OCI-LY1 (cell line): ENCODE results near the gene ECPAS.

ENCODE experiments used
- H2AFZ ChIP-seq: fragments of 200-600 bp; sonication (generic), shearing (Covaris generic); 2 replicates; pipeline ENCODE4 v1.6.0; 2014; ENCODE audit warnings: antibody characterized with exemption, mild to moderate bottlenecking, low read length
- H3F3A ChIP-seq: fragments of 200-600 bp; sonication (generic), shearing (Covaris generic); 2 replicates; pipeline ENCODE4 v1.6.0; 2014; ENCODE audit warnings: mild to moderate bottlenecking, antibody characterized with exemption, low read length, moderate library complexity; ENCODE audit not compliant: insufficient read depth
- H3K27ac ChIP-seq: fragments of 200-600 bp; sonication (generic); 2 replicates; pipeline ENCODE4 v1.5.1; 2014; ENCODE audit warnings: low read length, mixed run types, mild to moderate bottlenecking, low read depth; ENCODE audit not compliant: poor library complexity, severe bottlenecking
- H3K27me3 ChIP-seq: fragments of 200-600 bp; sonication (generic); 2 replicates; pipeline ENCODE4 v1.6.0; 2014; ENCODE audit warnings: antibody characterized with exemption, mild to moderate bottlenecking, low read length, moderate library complexity; ENCODE audit not compliant: insufficient read depth
- H3K36me3 ChIP-seq: fragments of 200-600 bp; sonication (generic); 2 replicates; pipeline ENCODE4 v1.6.1; 2014; ENCODE audit warnings: mild to moderate bottlenecking, antibody characterized with exemption, low read length, moderate library complexity, mixed read lengths; ENCODE audit not compliant: insufficient read depth
- H3K4me1 ChIP-seq: fragments of 200-600 bp; sonication (generic); 2 replicates; pipeline ENCODE4 v1.5.1; 2014; ENCODE audit warnings: mild to moderate bottlenecking, low read length, moderate library complexity; ENCODE audit not compliant: insufficient read depth, severe bottlenecking
- H3K4me2 ChIP-seq: fragments of 200-600 bp; sonication (generic), shearing (Covaris generic); 2 replicates; pipeline ENCODE4 v1.6.1; 2014; ENCODE audit warnings: low read length
- H3K4me3 ChIP-seq: fragments of 200-600 bp; sonication (generic); 2 replicates; pipeline ENCODE4 v1.5.1; 2014; ENCODE audit warnings: low read length, low read depth, mild to moderate bottlenecking, mixed read lengths; ENCODE audit not compliant: poor library complexity, severe bottlenecking
- H3K79me2 ChIP-seq: fragments of 200-600 bp; shearing (Covaris generic); 2 replicates; pipeline ENCODE4 v1.6.1; 2016; ENCODE audit warnings: mixed run types, low read length, mixed read lengths; ENCODE audit not compliant: insufficient read depth
- H3K9ac ChIP-seq: fragments of 200-600 bp; sonication (generic), shearing (Covaris generic); 2 replicates; pipeline ENCODE4 v1.6.1; 2014; ENCODE audit warnings: mild to moderate bottlenecking, low read length, mixed read lengths
- H3K9me2 ChIP-seq: fragments of 200-600 bp; sonication (generic), shearing (Covaris generic); 2 replicates; pipeline ENCODE4 v1.6.1; 2014; ENCODE audit warnings: low read depth, mild to moderate bottlenecking, low read length, mixed read lengths
- H3K9me3 ChIP-seq: fragments of 200-600 bp; shearing (Covaris generic); 2 replicates; pipeline ENCODE4 v1.6.1; 2014; ENCODE audit warnings: low read length, mixed read lengths
- H4K20me1 ChIP-seq: fragments of 200-600 bp; sonication (generic), shearing (Covaris generic); 2 replicates; pipeline ENCODE4 v1.6.0; 2016; ENCODE audit warnings: mild to moderate bottlenecking, low read length; ENCODE audit not compliant: insufficient read depth
- EZH2 ChIP-seq: fragments of 200-600 bp; sonication (generic), shearing (Covaris generic); IDR thresholded peaks from 2 replicates; pipeline ENCODE4 v1.8.0; 2017; ENCODE audit warnings: borderline replicate concordance, mixed run types, mild to moderate bottlenecking, antibody characterized with exemption, low read length, moderate library complexity, mixed read lengths
- TF ChIP-seq, protein P1 (sequence below): fragments of 200-600 bp; sonication (generic), shearing (Covaris generic); IDR thresholded peaks from 2 replicates; pipeline ENCODE4 v1.5.1; 2017; ENCODE audit warnings: mild to moderate bottlenecking, antibody characterized with exemption, low read length, moderate library complexity, mixed read lengths

ECPAS gene

DNA sequence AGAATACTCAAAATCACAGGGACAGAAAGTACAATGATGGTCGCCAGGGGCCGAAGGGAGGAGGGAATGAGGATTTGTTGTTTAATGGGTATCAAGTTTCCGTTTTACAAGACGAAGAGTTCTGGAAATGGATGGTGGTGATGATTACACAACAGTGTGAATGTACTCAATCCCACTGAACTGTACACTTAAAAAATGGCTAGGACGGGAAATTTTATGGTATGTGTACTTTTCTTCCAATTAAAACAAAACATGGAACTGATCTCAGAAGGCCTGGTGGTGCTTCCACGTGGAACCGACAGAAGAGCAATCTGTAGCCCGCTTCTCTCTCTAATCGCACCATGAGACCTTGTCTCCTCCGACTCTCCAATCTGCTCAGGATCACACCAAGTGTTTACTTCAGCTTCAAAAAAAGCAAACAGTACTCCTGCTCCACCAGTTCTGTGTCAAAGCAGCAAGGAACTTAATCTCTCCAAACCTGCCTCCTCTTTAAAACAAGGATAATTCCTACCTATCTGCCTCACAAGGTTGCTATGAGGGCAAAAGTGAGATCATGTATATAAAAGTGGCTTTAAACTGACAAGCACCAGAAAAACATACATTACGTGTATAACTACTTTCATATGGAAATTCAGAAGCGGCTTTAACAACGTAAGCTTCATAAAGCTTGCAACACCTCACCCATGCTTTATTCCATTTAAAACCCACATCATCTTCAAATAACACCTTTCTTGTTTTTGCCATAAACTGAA, 2.1 kb downstream of the ECPAS start:
- Histone ChIP-seq H4K20me1 (no peaks in the 10 kb centered on the region), H3K27ac (peak overlapping the region; percentile 69), H3K79me2 (peaks cover 56% of the 10 kb centered on the region), H3K9ac (peak overlapping the region; percentile 94), H3K36me3 (no peaks in the 10 kb centered on the region), H3K9me2 (no peaks in the 10 kb centered on the region), H3K27me3 (no peaks in the 10 kb centered on the region), H2AFZ (no peak overlapping the region), H3K4me3 (peak overlapping the region; percentile 95), H3F3A (no peaks in the 10 kb centered on the region), H3K4me1 (peaks cover 19% of the 10 kb centered on the region), H3K4me2 (peak overlapping the region; percentile 83), H3K9me3 (no peaks in the 10 kb centered on the region)
- TF ChIP-seq EZH2: no peak
- TF ChIP-seq, protein P1, sequence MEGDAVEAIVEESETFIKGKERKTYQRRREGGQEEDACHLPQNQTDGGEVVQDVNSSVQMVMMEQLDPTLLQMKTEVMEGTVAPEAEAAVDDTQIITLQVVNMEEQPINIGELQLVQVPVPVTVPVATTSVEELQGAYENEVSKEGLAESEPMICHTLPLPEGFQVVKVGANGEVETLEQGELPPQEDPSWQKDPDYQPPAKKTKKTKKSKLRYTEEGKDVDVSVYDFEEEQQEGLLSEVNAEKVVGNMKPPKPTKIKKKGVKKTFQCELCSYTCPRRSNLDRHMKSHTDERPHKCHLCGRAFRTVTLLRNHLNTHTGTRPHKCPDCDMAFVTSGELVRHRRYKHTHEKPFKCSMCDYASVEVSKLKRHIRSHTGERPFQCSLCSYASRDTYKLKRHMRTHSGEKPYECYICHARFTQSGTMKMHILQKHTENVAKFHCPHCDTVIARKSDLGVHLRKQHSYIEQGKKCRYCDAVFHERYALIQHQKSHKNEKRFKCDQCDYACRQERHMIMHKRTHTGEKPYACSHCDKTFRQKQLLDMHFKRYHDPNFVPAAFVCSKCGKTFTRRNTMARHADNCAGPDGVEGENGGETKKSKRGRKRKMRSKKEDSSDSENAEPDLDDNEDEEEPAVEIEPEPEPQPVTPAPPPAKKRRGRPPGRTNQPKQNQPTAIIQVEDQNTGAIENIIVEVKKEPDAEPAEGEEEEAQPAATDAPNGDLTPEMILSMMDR: no peak

GRCh38 chr9:111477677-111478076, 6.5 kb downstream of the ECPAS start:
- peaks cover 12% of the 10 kb centered on the region for H3K4me1 ChIP-seq
- H3K36me3 ChIP-seq: no peaks in the 10 kb centered on the region
- H2AFZ ChIP-seq: no peak overlapping the region
- H3F3A ChIP-seq: no peaks in the 10 kb centered on the region
- H3K4me2 ChIP-seq: no peak overlapping the region
- H3K27me3 ChIP-seq: no peaks in the 10 kb centered on the region
- H3K79me2 ChIP-seq: peaks cover 100% of the 10 kb centered on the region
- H3K9me2 ChIP-seq: no peaks in the 10 kb centered on the region
- H3K9me3 ChIP-seq: no peaks in the 10 kb centered on the region
- H4K20me1 ChIP-seq: no peaks in the 10 kb centered on the region
- H3K27ac ChIP-seq: no peak overlapping the region
- H3K9ac ChIP-seq: no peak overlapping the region
- TF ChIP-seq, protein P1: no peak
- no peak for TF ChIP-seq EZH2
- H3K4me3 ChIP-seq: no peak overlapping the region

GRCh38 chr9:111475195-111475594, 9.0 kb downstream of the ECPAS start:
- H3K9ac ChIP-seq: no peak overlapping the region
- no peaks in the 10 kb centered on the region for H3F3A ChIP-seq
- no peak overlapping the region for H3K4me3 ChIP-seq
- H3K27ac ChIP-seq: no peak overlapping the region
- TF ChIP-seq EZH2: no peak
- TF ChIP-seq, protein P1: no peak
- no peaks in the 10 kb centered on the region for H3K4me1 ChIP-seq
- H3K9me3 ChIP-seq: no peaks in the 10 kb centered on the region
- no peaks in the 10 kb centered on the region for H4K20me1 ChIP-seq
- H3K9me2 ChIP-seq: no peaks in the 10 kb centered on the region
- H3K36me3 ChIP-seq: peaks cover 7% of the 10 kb centered on the region; the same call in 1 of the 2 replicates
- H3K4me2 ChIP-seq: no peak overlapping the region
- H3K79me2 ChIP-seq: peaks cover 95% of the 10 kb centered on the region
- no peaks in the 10 kb centered on the region for H3K27me3 ChIP-seq
- H2AFZ ChIP-seq: no peak overlapping the region
